Spleen (tissue), 11 donors: ENCODE measurements around the gene NDUFB10. TPM values are rescaled to one million over a fixed set of nuclear protein-coding genes. Genes with fewer than 3 reads are reported as not detected.
A peak's percentile ranks its signal among the peaks of the same experiment; 100 is the strongest.

Source experiments
- DNase-seq: peaks from one replicate; pipeline ENCODE4 v3.0.0-alpha.2; 2020
- H3K27ac ChIP-seq, 8 donors: fragments of 200-600 bp; sonication (generic) in 7 of 8; 1 replicate in 4 of 8; 2 replicates in 4 of 8; pipeline versions ENCODE4 v1.5.0 to v1.8.0; 2016 to 2021; ENCODE audit warnings: inconsistent platforms in 4 of 8, mild to moderate bottlenecking in 4 of 8, moderate library complexity in 1 of 8
- H3K27me3 ChIP-seq, 7 donors: fragments of 200-600 bp; sonication (generic) in 6 of 7; replicated peaks in 1 of 7; 1 replicate in 4 of 7; 2 replicates in 3 of 7; pipeline versions ENCODE4 v1.5.0 to v1.8.0; 2016 to 2021; ENCODE audit warnings: inconsistent platforms in 3 of 7, mild to moderate bottlenecking in 1 of 7
- H3K36me3 ChIP-seq, 6 donors: fragments of 200-600 bp; sonication (generic) in 5 of 6; 1 replicate in 4 of 6; 2 replicates in 2 of 6; pipeline versions ENCODE4 v1.5.0 to v1.8.0; 2016 to 2021; ENCODE audit warnings: inconsistent platforms in 2 of 6
- H3K4me1 ChIP-seq, 6 donors: fragments of 200-600 bp; sonication (generic) in 5 of 6; 1 replicate in 3 of 6; 2 replicates in 3 of 6; pipeline versions ENCODE4 v1.5.0 to v1.8.0; 2016 to 2021; ENCODE audit warnings: inconsistent platforms in 3 of 6
- H3K4me3 ChIP-seq, 8 donors: fragments of 200-600 bp; sonication (generic) in 7 of 8; 1 replicate in 4 of 8; 2 replicates in 4 of 8; pipeline versions ENCODE4 v1.5.0 to v1.8.0; 2016 to 2021; ENCODE audit warnings: inconsistent platforms in 4 of 8, mild to moderate bottlenecking in 4 of 8, moderate library complexity in 2 of 8
- H3K9me3 ChIP-seq, 8 donors: fragments of 200-600 bp; sonication (generic) in 7 of 8; 1 replicate in 4 of 8; 2 replicates in 4 of 8; pipeline versions ENCODE4 v1.5.0 to v1.8.0; 2016 to 2021; ENCODE audit warnings: inconsistent platforms in 4 of 8
- POLR2A ChIP-seq, 3 donors: fragments of 450-650 bp; IDR thresholded peaks; one replicate each; pipeline ENCODE4 v1.5.1; 2017; ENCODE audit warnings: antibody characterized with exemption in 3 of 3, mild to moderate bottlenecking in 1 of 3
- POLR2AphosphoS5 ChIP-seq, 3 donors: sonication (generic); formaldehyde crosslinking; IDR thresholded peaks; one replicate each; pipeline ENCODE4 v1.5.1; 2017; ENCODE audit warnings: antibody characterized with exemption in 3 of 3
- WGBS, 5 donors: extraction: QIAGEN DNeasy Blood & Tissue Kit in 3 of 5; methylation state at CpG; one replicate each; pipeline versions ENCODE4 v1.1.5 to v1.1.7; 2013 to 2018; 5-methylcytosine and 5-hydroxymethylcytosine counted together
- intact Hi-C: fragments of 100-400 bp; cut with DNase I; formaldehyde crosslinking; loops from one replicate; pipeline ENCODE4 v1.15.0; 2023; ENCODE audit warnings: low total_unique reads
- polyA plus RNA-seq, 3 donors: library from polyadenylated mRNA; stranded (reverse); fragments of 200-250 nt; gene quantifications; one replicate each; pipeline ENCODE4 v1.2.1, GENCODE V29; 2013
- total RNA-seq, 7 donors: library from RNA; depleted of rRNA in 3 of 7; stranded (reverse); fragments of >200 nt in 3 of 7; fragmentation: NEBNext Ultra II Directional in 4 of 7; extraction: Animal tissue kit (Norgen Biotek cat#: 25700) in 4 of 7; gene quantifications; one replicate each; pipeline versions ENCODE4 v1.1.0 to v1.2.1, GENCODE V29; 2016 to 2021
- TF ChIP-seq, protein P1 (sequence below), 11 experiments: fragments of 200-600 bp in 7 of 11; fragments of 450-650 bp in 4 of 11; sonication (generic) in 4 of 11; IDR thresholded peaks in 8 of 11; conservative IDR thresholded peaks in 3 of 11; 1 replicate in 7 of 11; 2 replicates in 4 of 11; pipeline versions ENCODE4 v1.4.0 to v1.8.0; 2016 to 2021; ENCODE audit warnings: antibody characterized with exemption in 11 of 11, inconsistent platforms in 4 of 11, mild to moderate bottlenecking in 1 of 11
- donor health status: healthy with polysubstance abuse.
- donor health status: DM: no; HTN: no; CAD: no; lungs with moderate emphysema.
- donor health status: DM: no; HTN: no; CAD: no.
- donor health status: Bipolar disorder and iron deficiency.
- donor health status: healthy.
- donor health status: DM: no; HTN: no; CAD: no.
- donor health status: DM: yes; HTN: yes; CAD: no.

Gene NDUFB10
- total and polyA plus RNA-seq, 10 donors: 69.3 to 225 (median 137) TPM

DNA sequence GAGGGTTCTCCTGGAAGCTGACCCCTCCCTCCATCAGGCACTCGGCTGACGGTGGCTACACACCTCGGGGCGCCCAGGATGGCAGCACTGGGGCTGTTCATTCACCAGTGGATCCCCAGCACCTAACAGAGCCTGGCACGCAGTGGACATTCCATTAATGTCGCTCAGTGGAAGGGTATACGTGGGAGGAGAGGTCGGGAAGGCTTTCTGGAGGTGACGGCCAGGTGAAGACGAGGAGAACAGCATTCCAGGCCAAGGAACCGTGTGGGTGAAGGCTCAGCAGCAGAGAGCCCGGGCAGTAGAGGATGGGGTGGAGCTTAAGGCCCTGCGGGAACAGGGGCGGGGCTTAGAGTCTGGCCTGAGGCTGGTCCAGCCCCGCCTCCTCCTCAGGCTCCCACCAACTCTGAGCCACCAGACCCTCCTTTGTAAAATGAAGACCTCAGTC is 38.6 kb upstream of the NDUFB10 start:
- intact Hi-C loops: no loop called here

DNA sequence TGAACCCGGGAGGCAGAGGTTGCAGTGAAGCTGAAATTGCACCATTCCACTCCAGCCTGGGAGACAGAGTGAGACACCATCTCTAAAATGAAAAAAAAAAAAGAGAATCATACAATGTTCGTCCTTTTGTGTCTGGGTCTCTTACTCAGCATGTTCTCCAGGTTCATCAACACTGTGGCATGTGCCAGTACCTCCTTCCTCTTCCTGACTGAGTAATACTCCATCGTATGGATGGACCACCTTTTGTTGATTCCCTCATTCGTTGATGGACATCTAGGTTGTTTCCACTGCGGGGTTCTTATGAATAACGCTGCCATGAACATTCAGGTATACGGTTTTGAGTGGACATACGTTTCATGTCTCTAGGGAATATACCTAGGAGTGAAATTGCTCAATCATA is 37.0 kb upstream of the NDUFB10 start:
- Histone ChIP-seq H3K27me3 (peaks cover 5 to 84% (median 57%) of the 10 kb centered on the region in 7 donors), H3K9me3 (no peaks in the 10 kb centered on the region), H3K4me1 (peaks cover 0 to 30% (median 17%) of the 10 kb centered on the region in 6 donors), H3K36me3 (no peaks in the 10 kb centered on the region), H3K4me3 (no peak overlapping the region), H3K27ac (no peak overlapping the region)
- 71 to 81% (median 79%) methylated on average over 8 of the region's 8 CpGs for WGBS, 5 donors
- no peak for DNase-seq
- intact Hi-C loops: no loop called here
- TF ChIP-seq, protein P1, sequence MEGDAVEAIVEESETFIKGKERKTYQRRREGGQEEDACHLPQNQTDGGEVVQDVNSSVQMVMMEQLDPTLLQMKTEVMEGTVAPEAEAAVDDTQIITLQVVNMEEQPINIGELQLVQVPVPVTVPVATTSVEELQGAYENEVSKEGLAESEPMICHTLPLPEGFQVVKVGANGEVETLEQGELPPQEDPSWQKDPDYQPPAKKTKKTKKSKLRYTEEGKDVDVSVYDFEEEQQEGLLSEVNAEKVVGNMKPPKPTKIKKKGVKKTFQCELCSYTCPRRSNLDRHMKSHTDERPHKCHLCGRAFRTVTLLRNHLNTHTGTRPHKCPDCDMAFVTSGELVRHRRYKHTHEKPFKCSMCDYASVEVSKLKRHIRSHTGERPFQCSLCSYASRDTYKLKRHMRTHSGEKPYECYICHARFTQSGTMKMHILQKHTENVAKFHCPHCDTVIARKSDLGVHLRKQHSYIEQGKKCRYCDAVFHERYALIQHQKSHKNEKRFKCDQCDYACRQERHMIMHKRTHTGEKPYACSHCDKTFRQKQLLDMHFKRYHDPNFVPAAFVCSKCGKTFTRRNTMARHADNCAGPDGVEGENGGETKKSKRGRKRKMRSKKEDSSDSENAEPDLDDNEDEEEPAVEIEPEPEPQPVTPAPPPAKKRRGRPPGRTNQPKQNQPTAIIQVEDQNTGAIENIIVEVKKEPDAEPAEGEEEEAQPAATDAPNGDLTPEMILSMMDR (IDR thresholded peaks at IDR 0.05 in 8 of 11, conservative IDR thresholded peaks at IDR 0.05 in 3 of 11): no peak

More for the DNA sequence above, 38.6 kb upstream of the NDUFB10 start:
- 9 to 16% (median 15%) methylated on average over 12 to 15 of the region's 15 CpGs for WGBS, 5 donors
- TF ChIP-seq, protein P1 (IDR thresholded peaks at IDR 0.05 in 8 of 11, conservative IDR thresholded peaks at IDR 0.05 in 3 of 11): no peak
- TF ChIP-seq POLR2A (IDR thresholded peaks at IDR 0.05) (no peak), POLR2AphosphoS5 (IDR thresholded peaks at IDR 0.05) (no peak)
- Histone ChIP-seq H3K27ac (no peak overlapping the region), H3K4me1 (peaks cover 0 to 31% (median 19%) of the 10 kb centered on the region in 6 donors), H3K27me3 (peaks cover 5 to 99% (median 68%) of the 10 kb centered on the region in 7 donors), H3K4me3 (no peak overlapping the region), H3K36me3 (no peaks in the 10 kb centered on the region), H3K9me3 (no peaks in the 10 kb centered on the region)
- no peak for DNase-seq

DNA sequence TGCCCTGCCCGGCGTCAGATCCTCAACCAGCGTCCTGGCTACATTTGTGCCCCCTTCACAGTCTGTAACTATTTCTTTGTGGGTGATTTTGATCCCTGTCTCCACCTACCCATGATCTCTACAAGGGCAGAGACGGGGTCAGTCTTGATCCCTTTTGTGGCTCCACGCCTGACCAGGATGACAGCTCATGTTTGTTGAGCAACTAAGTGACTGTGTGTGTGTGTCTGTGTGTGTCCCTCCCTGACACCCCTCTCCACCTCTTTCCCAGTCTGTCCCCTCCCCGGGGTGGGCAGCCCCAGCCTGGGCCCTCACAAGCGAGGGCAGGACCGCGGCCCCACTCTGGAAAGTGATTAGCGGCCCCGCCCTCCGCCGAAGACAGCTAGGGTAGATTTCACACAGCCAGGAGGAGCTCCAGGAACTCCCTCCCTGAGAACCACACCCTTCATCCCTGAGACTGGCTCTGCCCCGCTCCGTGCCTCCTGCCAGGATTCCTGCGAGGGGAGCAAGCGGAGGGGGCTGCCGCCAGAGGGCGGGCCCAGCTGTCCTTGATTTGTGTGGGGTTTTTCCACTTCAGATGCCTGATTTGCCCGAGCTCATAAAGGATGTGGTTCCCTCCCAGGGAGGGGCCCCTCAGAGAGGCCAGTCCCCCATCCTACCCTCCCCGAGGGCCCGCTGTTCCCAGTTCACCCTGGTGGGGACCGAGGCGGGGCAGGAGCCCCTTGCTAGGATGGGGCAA is 35.9 kb upstream of the NDUFB10 start:
- TF ChIP-seq POLR2A (IDR thresholded peaks at IDR 0.05) (no peak), POLR2AphosphoS5 (IDR thresholded peaks at IDR 0.05) (peak in 1 of 3 donors; percentile 16)
- TF ChIP-seq, protein P1 (IDR thresholded peaks at IDR 0.05 in 8 of 11, conservative IDR thresholded peaks at IDR 0.05 in 3 of 11): peak in 6 of 11 experiments; percentile 15 to 47 (median 36)
- Histone ChIP-seq H3K4me3 (no peak overlapping the region), H3K9me3 (no peaks in the 10 kb centered on the region), H3K27me3 (peaks cover 0 to 73% (median 48%) of the 10 kb centered on the region in 7 donors), H3K36me3 (no peaks in the 10 kb centered on the region), H3K27ac (no peak overlapping the region), H3K4me1 (peaks cover 0 to 22% (median 12%) of the 10 kb centered on the region in 6 donors)
- intact Hi-C loops: no loop called here
- 14 to 27% (median 18%) methylated on average over 9 to 24 of the region's 24 CpGs for WGBS, 5 donors
- no peak for DNase-seq

DNA sequence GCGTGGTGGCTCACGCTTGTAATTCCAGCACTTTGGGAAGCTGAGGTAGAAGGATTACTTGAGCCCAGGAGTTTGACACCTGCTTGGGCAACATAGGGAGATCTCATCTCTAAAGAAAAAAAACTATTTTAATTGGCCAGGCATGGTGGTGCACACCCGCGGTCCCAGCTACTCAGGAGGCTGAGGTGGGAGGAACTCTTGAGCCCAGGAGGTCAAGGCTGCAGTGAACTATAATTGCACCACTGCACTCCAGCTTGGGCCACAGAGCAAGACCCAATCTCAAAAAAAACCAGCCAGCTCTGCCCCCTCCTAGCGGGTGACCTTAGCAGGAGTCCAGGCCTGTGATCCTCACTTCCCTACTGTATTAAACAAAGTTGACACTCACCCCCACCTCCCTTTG is 35.2 kb upstream of the NDUFB10 start:
- intact Hi-C loops: no loop called here
- no peak for DNase-seq
- H3K4me1 ChIP-seq: peaks cover 0 to 21% (median 13%) of the 10 kb centered on the region in 6 donors
- H3K27ac ChIP-seq: no peak overlapping the region
- no peaks in the 10 kb centered on the region for H3K9me3 ChIP-seq
- TF ChIP-seq POLR2A (IDR thresholded peaks at IDR 0.05) (no peak), POLR2AphosphoS5 (IDR thresholded peaks at IDR 0.05) (no peak)
- TF ChIP-seq, protein P1 (IDR thresholded peaks at IDR 0.05 in 8 of 11, conservative IDR thresholded peaks at IDR 0.05 in 3 of 11): no peak
- H3K36me3 ChIP-seq: no peaks in the 10 kb centered on the region
- peaks cover 0 to 66% (median 43%) of the 10 kb centered on the region in 7 donors for H3K27me3 ChIP-seq
- no peak overlapping the region for H3K4me3 ChIP-seq
- 50 to 82% (median 74%) methylated on average over 5 of the region's 5 CpGs for WGBS, 5 donors
